Measurements from ENCODE around the gene AUTS2.
A peak's percentile ranks its signal among the peaks of the same experiment; 100 is the strongest.

Gene AUTS2

DNA sequence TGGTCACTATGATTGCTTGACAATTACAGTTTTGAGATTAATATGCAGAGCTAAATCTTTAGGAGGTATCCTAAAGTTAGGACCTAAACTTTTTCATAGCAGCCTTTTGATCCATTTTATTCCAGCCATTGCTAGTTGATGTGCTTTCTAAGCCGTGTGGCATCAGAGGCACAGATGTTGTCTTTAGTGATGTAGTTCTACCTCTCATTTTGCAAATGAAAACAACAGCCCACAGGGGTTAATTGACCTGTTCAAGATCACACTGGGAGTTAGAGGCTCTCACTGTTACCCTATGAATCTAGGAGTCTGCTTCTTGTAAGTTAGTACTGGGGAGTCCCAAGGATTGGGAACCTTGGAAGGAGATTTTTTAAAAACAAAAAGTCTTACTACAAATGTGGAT lies 10.6 kb downstream of the AUTS2 start:
- no peak overlapping the region for H3K27ac ChIP-seq (ENCODE audit: extremely low read depth, low read depth, low read length)
- no peaks in the 10 kb centered on the region for H3K36me3 ChIP-seq (ENCODE audit: control insufficient read depth in 2 of 2, insufficient read depth in 1 of 2, low read length in 2 of 2)
- H3K4me1 ChIP-seq (ENCODE audit: control insufficient read depth, insufficient read depth, low read length), result peaks cover 70% of the 10 kb centered on the region
- POLR2A ChIA-PET, result no interaction called here
- H3K4me3 ChIP-seq (ENCODE audit: low read depth, low read length), result no peak overlapping the region
- CTCF ChIA-PET, result interaction anchor here (1.1 kb wide), 1 partner anchor 58 kb away, joined by 3 read pairs; no protein-coding TSS in a partner anchor
- no peaks in the 10 kb centered on the region for H3K9me3 ChIP-seq (ENCODE audit: control insufficient read depth, insufficient read depth, low read depth, low read length)
- TF ChIP-seq, protein P1, sequence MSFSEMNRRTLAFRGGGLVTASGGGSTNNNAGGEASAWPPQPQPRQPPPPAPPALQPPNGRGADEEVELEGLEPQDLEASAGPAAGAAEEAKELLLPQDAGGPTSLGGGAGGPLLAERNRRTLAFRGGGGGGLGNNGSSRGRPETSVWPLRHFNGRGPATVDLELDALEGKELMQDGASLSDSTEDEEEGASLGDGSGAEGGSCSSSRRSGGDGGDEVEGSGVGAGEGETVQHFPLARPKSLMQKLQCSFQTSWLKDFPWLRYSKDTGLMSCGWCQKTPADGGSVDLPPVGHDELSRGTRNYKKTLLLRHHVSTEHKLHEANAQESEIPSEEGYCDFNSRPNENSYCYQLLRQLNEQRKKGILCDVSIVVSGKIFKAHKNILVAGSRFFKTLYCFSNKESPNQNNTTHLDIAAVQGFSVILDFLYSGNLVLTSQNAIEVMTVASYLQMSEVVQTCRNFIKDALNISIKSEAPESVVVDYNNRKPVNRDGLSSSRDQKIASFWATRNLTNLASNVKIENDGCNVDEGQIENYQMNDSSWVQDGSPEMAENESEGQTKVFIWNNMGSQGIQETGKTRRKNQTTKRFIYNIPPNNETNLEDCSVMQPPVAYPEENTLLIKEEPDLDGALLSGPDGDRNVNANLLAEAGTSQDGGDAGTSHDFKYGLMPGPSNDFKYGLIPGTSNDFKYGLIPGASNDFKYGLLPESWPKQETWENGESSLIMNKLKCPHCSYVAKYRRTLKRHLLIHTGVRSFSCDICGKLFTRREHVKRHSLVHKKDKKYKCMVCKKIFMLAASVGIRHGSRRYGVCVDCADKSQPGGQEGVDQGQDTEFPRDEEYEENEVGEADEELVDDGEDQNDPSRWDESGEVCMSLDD (tag by site-specific recombination; IDR thresholded peaks at IDR 0.05), result no peak
- TF ChIP-seq ZBTB17 (tag by site-specific recombination; IDR thresholded peaks at IDR 0.05), result peak; percentile 66
- TF ChIP-seq ZFP3 (tag by site-specific recombination; IDR thresholded peaks at IDR 0.05; ENCODE audit: low read depth), result no peak
- no peak for TF ChIP-seq ZNF621 (tag by site-specific recombination; IDR thresholded peaks at IDR 0.05)
- TF ChIP-seq, protein P2, sequence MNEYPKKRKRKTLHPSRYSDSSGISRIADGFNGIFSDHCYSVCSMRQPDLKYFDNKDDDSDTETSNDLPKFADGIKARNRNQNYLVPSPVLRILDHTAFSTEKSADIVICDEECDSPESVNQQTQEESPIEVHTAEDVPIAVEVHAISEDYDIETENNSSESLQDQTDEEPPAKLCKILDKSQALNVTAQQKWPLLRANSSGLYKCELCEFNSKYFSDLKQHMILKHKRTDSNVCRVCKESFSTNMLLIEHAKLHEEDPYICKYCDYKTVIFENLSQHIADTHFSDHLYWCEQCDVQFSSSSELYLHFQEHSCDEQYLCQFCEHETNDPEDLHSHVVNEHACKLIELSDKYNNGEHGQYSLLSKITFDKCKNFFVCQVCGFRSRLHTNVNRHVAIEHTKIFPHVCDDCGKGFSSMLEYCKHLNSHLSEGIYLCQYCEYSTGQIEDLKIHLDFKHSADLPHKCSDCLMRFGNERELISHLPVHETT (tag by site-specific recombination; IDR thresholded peaks at IDR 0.05), result no peak
- TF ChIP-seq ZBTB21 (tag by site-specific recombination; IDR thresholded peaks at IDR 0.05), result no peak
- no peak for TF ChIP-seq ZNF202 (tag by site-specific recombination; IDR thresholded peaks at IDR 0.05; ENCODE audit: borderline replicate concordance)
- TF ChIP-seq MYNN (tag by site-specific recombination; IDR thresholded peaks at IDR 0.05; ENCODE audit: borderline replicate concordance), result no peak
- TF ChIP-seq ZIC2 (tag by site-specific recombination; IDR thresholded peaks at IDR 0.05), result peak; percentile 69
- 0 out of 2 replicates have a peak, but pooled peaks have one; percentile 8 for TF ChIP-seq SCRT1 (tag by site-specific recombination; IDR thresholded peaks at IDR 0.05; ENCODE audit: borderline replicate concordance)
- TF ChIP-seq ZNF830 (tag by site-specific recombination; IDR thresholded peaks at IDR 0.05; ENCODE audit: low read depth), result no peak
- TF ChIP-seq, protein P3, sequence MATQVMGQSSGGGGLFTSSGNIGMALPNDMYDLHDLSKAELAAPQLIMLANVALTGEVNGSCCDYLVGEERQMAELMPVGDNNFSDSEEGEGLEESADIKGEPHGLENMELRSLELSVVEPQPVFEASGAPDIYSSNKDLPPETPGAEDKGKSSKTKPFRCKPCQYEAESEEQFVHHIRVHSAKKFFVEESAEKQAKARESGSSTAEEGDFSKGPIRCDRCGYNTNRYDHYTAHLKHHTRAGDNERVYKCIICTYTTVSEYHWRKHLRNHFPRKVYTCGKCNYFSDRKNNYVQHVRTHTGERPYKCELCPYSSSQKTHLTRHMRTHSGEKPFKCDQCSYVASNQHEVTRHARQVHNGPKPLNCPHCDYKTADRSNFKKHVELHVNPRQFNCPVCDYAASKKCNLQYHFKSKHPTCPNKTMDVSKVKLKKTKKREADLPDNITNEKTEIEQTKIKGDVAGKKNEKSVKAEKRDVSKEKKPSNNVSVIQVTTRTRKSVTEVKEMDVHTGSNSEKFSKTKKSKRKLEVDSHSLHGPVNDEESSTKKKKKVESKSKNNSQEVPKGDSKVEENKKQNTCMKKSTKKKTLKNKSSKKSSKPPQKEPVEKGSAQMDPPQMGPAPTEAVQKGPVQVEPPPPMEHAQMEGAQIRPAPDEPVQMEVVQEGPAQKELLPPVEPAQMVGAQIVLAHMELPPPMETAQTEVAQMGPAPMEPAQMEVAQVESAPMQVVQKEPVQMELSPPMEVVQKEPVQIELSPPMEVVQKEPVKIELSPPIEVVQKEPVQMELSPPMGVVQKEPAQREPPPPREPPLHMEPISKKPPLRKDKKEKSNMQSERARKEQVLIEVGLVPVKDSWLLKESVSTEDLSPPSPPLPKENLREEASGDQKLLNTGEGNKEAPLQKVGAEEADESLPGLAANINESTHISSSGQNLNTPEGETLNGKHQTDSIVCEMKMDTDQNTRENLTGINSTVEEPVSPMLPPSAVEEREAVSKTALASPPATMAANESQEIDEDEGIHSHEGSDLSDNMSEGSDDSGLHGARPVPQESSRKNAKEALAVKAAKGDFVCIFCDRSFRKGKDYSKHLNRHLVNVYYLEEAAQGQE (tag by site-specific recombination; IDR thresholded peaks at IDR 0.05), result no peak
- TF ChIP-seq, protein P4, sequence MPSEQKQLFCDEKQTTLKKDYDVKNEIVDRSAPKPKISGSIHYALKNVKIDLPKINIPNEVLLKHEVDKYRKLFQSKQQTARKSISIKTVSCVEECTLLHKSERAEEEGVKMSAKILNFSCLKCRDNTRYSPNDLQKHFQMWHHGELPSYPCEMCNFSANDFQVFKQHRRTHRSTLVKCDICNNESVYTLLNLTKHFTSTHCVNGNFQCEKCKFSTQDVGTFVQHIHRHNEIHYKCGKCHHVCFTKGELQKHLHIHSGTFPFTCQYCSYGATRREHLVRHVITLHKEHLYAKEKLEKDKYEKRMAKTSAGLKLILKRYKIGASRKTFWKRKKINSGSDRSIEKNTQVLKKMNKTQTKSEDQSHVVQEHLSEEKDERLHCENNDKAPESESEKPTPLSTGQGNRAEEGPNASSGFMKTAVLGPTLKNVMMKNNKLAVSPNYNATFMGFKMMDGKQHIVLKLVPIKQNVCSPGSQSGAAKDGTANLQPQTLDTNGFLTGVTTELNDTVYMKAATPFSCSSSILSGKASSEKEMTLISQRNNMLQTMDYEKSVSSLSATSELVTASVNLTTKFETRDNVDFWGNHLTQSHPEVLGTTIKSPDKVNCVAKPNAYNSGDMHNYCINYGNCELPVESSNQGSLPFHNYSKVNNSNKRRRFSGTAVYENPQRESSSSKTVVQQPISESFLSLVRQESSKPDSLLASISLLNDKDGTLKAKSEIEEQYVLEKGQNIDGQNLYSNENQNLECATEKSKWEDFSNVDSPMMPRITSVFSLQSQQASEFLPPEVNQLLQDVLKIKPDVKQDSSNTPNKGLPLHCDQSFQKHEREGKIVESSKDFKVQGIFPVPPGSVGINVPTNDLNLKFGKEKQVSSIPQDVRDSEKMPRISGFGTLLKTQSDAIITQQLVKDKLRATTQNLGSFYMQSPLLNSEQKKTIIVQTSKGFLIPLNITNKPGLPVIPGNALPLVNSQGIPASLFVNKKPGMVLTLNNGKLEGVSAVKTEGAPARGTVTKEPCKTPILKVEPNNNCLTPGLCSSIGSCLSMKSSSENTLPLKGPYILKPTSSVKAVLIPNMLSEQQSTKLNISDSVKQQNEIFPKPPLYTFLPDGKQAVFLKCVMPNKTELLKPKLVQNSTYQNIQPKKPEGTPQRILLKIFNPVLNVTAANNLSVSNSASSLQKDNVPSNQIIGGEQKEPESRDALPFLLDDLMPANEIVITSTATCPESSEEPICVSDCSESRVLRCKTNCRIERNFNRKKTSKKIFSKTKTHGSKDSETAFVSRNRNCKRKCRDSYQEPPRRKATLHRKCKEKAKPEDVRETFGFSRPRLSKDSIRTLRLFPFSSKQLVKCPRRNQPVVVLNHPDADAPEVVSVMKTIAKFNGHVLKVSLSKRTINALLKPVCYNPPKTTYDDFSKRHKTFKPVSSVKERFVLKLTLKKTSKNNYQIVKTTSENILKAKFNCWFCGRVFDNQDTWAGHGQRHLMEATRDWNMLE (tag by site-specific recombination; conservative IDR thresholded peaks at IDR 0.05; ENCODE audit: low read depth), result no peak
- TF ChIP-seq, protein P5, sequence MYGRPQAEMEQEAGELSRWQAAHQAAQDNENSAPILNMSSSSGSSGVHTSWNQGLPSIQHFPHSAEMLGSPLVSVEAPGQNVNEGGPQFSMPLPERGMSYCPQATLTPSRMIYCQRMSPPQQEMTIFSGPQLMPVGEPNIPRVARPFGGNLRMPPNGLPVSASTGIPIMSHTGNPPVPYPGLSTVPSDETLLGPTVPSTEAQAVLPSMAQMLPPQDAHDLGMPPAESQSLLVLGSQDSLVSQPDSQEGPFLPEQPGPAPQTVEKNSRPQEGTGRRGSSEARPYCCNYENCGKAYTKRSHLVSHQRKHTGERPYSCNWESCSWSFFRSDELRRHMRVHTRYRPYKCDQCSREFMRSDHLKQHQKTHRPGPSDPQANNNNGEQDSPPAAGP (tag by site-specific recombination; IDR thresholded peaks at IDR 0.05), result no peak
- no peak for TF ChIP-seq ZBTB8A (tag by site-specific recombination; IDR thresholded peaks at IDR 0.05)
- TF ChIP-seq, protein P6, sequence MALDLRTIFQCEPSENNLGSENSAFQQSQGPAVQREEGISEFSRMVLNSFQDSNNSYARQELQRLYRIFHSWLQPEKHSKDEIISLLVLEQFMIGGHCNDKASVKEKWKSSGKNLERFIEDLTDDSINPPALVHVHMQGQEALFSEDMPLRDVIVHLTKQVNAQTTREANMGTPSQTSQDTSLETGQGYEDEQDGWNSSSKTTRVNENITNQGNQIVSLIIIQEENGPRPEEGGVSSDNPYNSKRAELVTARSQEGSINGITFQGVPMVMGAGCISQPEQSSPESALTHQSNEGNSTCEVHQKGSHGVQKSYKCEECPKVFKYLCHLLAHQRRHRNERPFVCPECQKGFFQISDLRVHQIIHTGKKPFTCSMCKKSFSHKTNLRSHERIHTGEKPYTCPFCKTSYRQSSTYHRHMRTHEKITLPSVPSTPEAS (tag by site-specific recombination; IDR thresholded peaks at IDR 0.05), result no peak
- peak; percentile 91 for TF ChIP-seq FEZF1 (tag by site-specific recombination; IDR thresholded peaks at IDR 0.05)
- no peak for TF ChIP-seq SP2 (tag by site-specific recombination; IDR thresholded peaks at IDR 0.05)
- TF ChIP-seq ZNF16 (tag by site-specific recombination; IDR thresholded peaks at IDR 0.05; ENCODE audit: low read depth), result no peak
- TF ChIP-seq ZNF843 (tag by site-specific recombination; IDR thresholded peaks at IDR 0.05), result no peak; the same call in 1 of the 2 replicates
- TF ChIP-seq ZNF10 (tag by site-specific recombination; IDR thresholded peaks at IDR 0.05), result no peak
- TF ChIP-seq, protein P7, sequence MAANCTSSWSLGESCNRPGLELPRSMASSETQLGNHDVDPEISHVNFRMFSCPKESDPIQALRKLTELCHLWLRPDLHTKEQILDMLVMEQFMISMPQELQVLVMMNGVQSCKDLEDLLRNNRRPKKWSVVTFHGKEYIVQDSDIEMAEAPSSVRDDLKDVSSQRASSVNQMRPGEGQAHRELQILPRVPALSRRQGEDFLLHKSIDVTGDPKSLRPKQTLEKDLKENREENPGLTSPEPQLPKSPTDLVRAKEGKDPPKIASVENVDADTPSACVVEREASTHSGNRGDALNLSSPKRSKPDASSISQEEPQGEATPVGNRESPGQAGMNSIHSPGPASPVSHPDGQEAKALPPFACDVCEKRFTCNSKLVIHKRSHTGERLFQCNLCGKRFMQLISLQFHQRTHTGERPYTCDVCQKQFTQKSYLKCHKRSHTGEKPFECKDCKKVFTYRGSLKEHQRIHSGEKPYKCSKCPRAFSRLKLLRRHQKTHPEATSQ (tag by site-specific recombination; IDR thresholded peaks at IDR 0.05), result no peak
